Loucy (cell line): ENCODE data around the gene PROK1.

Experiments used
- H2AFZ ChIP-seq: fragments of 200-600 bp; sonication (generic); 2 replicates; pipeline ENCODE4 v1.6.0; 2016; ENCODE audit warnings: antibody characterized with exemption, mild to moderate bottlenecking, low read length, moderate library complexity
- H3F3A ChIP-seq: fragments of 200-600 bp; 2 replicates; pipeline ENCODE4 v1.6.0; 2016; ENCODE audit warnings: antibody characterized with exemption, low read depth, mild to moderate bottlenecking
- H3K27me3 ChIP-seq: fragments of 200-600 bp; sonication (generic); 2 replicates; pipeline ENCODE4 v1.6.1; 2014; ENCODE audit warnings: low read length, mild to moderate bottlenecking; ENCODE audit not compliant: insufficient read depth, poor library complexity, severe bottlenecking
- H3K36me3 ChIP-seq: fragments of 200-600 bp; sonication (generic); 2 replicates; pipeline ENCODE4 v1.6.1; 2016; ENCODE audit warnings: low read length; ENCODE audit not compliant: insufficient read depth
- H3K4me1 ChIP-seq: fragments of 200-600 bp; sonication (generic); 2 replicates; pipeline ENCODE4 v1.5.1; 2014; ENCODE audit warnings: low read length, mild to moderate bottlenecking; ENCODE audit not compliant: insufficient read depth, poor library complexity, severe bottlenecking
- H3K4me2 ChIP-seq: fragments of 200-600 bp; sonication (generic); 2 replicates; pipeline ENCODE4 v1.6.0; 2014; ENCODE audit warnings: antibody characterized with exemption, low read length, low read depth, mild to moderate bottlenecking; ENCODE audit not compliant: poor library complexity, severe bottlenecking
- H3K4me3 ChIP-seq: fragments of 200-600 bp; sonication (generic); 2 replicates; pipeline ENCODE4 v1.5.1; 2014; ENCODE audit warnings: low read length, mild to moderate bottlenecking, mixed read lengths; ENCODE audit not compliant: poor library complexity, severe bottlenecking
- H3K79me2 ChIP-seq: fragments of 200-600 bp; sonication (generic); 2 replicates; pipeline ENCODE4 v1.6.1; 2014; ENCODE audit warnings: low read length; ENCODE audit not compliant: insufficient read depth
- H3K9ac ChIP-seq: fragments of 200-600 bp; sonication (generic); 2 replicates; pipeline ENCODE4 v1.6.0; 2014; ENCODE audit warnings: mild to moderate bottlenecking, low read depth, low read length, moderate library complexity; ENCODE audit not compliant: poor library complexity, severe bottlenecking
- H3K9me2 ChIP-seq: fragments of 200-600 bp; sonication (generic); replicated peaks from 2 replicates; pipeline ENCODE4 v1.6.1; 2016; ENCODE audit warnings: low read depth, low read length, mixed read lengths
- H3K9me3 ChIP-seq: fragments of 200-600 bp; sonication (generic); 2 replicates; pipeline ENCODE4 v1.6.1; 2014; ENCODE audit warnings: mild to moderate bottlenecking, antibody characterized with exemption, low read length, low read depth; ENCODE audit not compliant: insufficient read depth
- H4K20me1 ChIP-seq: fragments of 200-600 bp; sonication (generic); 2 replicates; pipeline ENCODE4 v1.6.0; 2014; ENCODE audit warnings: antibody characterized with exemption, low read length, mild to moderate bottlenecking; ENCODE audit not compliant: insufficient read depth, poor library complexity, severe bottlenecking
- EZH2phosphoT487 ChIP-seq: fragments of 200-600 bp; IDR thresholded peaks from 2 replicates; pipeline ENCODE4 v1.6.1; 2018; ENCODE audit warnings: antibody characterized with exemption, mild to moderate bottlenecking, moderate library complexity, borderline replicate concordance
- TF ChIP-seq, protein P1 (sequence below): fragments of 200-600 bp; sonication (generic); conservative IDR thresholded peaks from 2 replicates; pipeline ENCODE4 v1.5.1; 2014; ENCODE audit warnings: mild to moderate bottlenecking, antibody characterized with exemption, low read length

PROK1 gene

DNA sequence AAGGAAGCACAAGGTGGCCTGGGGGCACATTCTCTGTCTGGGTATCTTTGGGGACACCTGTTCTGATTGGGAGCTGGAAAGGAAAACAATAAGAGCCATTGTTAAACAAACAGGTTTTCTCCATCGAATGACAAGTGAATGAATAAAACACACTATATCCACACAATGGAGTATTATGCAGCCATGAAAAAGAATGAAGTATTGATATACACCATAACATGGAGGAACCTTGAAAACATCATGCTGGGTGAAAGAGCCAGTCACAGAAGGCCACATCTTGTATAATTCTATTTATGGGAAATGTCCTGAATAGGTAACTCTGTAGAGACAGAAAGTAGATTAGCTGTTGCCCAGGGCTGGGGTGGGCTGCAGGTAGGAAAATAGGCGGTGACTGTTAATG lies 11.1 kb downstream of the PROK1 start:
- no peaks in the 10 kb centered on the region for H4K20me1 ChIP-seq
- H3K4me1 ChIP-seq = no peaks in the 10 kb centered on the region
- no peak overlapping the region for H2AFZ ChIP-seq
- TF ChIP-seq, protein P1, sequence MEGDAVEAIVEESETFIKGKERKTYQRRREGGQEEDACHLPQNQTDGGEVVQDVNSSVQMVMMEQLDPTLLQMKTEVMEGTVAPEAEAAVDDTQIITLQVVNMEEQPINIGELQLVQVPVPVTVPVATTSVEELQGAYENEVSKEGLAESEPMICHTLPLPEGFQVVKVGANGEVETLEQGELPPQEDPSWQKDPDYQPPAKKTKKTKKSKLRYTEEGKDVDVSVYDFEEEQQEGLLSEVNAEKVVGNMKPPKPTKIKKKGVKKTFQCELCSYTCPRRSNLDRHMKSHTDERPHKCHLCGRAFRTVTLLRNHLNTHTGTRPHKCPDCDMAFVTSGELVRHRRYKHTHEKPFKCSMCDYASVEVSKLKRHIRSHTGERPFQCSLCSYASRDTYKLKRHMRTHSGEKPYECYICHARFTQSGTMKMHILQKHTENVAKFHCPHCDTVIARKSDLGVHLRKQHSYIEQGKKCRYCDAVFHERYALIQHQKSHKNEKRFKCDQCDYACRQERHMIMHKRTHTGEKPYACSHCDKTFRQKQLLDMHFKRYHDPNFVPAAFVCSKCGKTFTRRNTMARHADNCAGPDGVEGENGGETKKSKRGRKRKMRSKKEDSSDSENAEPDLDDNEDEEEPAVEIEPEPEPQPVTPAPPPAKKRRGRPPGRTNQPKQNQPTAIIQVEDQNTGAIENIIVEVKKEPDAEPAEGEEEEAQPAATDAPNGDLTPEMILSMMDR = no peak
- TF ChIP-seq EZH2phosphoT487 = no peak
- H3K79me2 ChIP-seq = no peaks in the 10 kb centered on the region
- H3K27me3 ChIP-seq = no peaks in the 10 kb centered on the region
- H3K9ac ChIP-seq = no peak overlapping the region
- no peak overlapping the region for H3K4me3 ChIP-seq
- H3K9me2 ChIP-seq = no peaks in the 10 kb centered on the region
- no peaks in the 10 kb centered on the region for H3K36me3 ChIP-seq
- H3K9me3 ChIP-seq = no peaks in the 10 kb centered on the region
- H3K4me2 ChIP-seq = no peak overlapping the region
- no peaks in the 10 kb centered on the region for H3F3A ChIP-seq

DNA sequence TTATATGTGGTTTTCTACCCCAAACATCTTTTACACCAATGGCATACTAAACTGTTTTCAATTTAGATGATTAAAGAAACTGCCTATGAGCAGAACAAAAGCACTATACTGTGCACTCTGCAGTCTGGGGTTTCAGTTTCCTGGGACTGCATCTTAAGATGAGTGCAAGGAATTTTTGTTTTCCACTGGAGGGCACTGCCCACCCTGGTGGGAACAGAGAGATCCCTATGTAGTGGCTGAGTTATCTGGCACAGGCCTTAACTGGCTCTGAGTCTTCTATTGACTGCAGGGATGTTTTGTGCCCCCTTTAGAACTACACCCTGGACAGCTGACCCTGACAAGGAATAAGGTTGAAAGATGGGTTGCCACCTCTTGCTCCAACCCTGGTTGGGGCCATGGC lies 12.0 kb downstream of the PROK1 start:
- Histone ChIP-seq H3K9me2 (no peaks in the 10 kb centered on the region), H3K4me3 (no peak overlapping the region), H4K20me1 (no peaks in the 10 kb centered on the region), H3K36me3 (no peaks in the 10 kb centered on the region), H3K79me2 (no peaks in the 10 kb centered on the region), H3K4me2 (no peak overlapping the region), H3K27me3 (no peaks in the 10 kb centered on the region), H3K9ac (no peak overlapping the region), H2AFZ (no peak overlapping the region), H3K4me1 (no peaks in the 10 kb centered on the region), H3K9me3 (no peaks in the 10 kb centered on the region), H3F3A (no peaks in the 10 kb centered on the region)
- TF ChIP-seq, protein P1 = no peak; the same call in 1 of the 2 replicates
- no peak for TF ChIP-seq EZH2phosphoT487

- no peaks in the 10 kb centered on the region for H3K9me2 ChIP-seq
- H3K27me3 ChIP-seq = no peaks in the 10 kb centered on the region
- no peak overlapping the region for H3K4me3 ChIP-seq
- TF ChIP-seq, protein P1 = no peak
- TF ChIP-seq EZH2phosphoT487 = no peak
- H3K4me2 ChIP-seq = no peak overlapping the region
- no peaks in the 10 kb centered on the region for H4K20me1 ChIP-seq
- H2AFZ ChIP-seq = no peak overlapping the region
- H3K9ac ChIP-seq = no peak overlapping the region
- H3K79me2 ChIP-seq = no peaks in the 10 kb centered on the region
- H3F3A ChIP-seq = no peaks in the 10 kb centered on the region
- H3K4me1 ChIP-seq = no peaks in the 10 kb centered on the region
- H3K9me3 ChIP-seq = no peaks in the 10 kb centered on the region
- H3K36me3 ChIP-seq = no peaks in the 10 kb centered on the region
Measured at GRCh38 chr1:110463725-110464124, 12.8 kb downstream of the PROK1 start.
